HepG2 (cell line): ENCODE measurements around the gene TNFSF12. TPM values are rescaled to one million over a fixed set of nuclear protein-coding genes. Genes with fewer than 3 reads are reported as not detected.

ENCODE experiments used
- ELF3 ChIP-seq: IDR thresholded peaks from 2 replicates; pipeline ENCODE4 v1.6.1; 2016; ENCODE audit warnings: missing genetic modification reagents, missing compliant biosample characterization
- ELK4 ChIP-seq: sonication (generic); formaldehyde crosslinking; IDR thresholded peaks from 2 replicates; pipeline ENCODE4 v1.9.0; 2021; ENCODE audit warnings: missing genetic modification reagents, borderline replicate concordance
- HDAC2 ChIP-seq: sonication (generic); formaldehyde crosslinking; IDR thresholded peaks from 2 replicates; pipeline ENCODE4 v1.4.0; 2020; ENCODE audit warnings: missing genetic modification reagents
- KLF12 ChIP-seq: sonication (generic); formaldehyde crosslinking; IDR thresholded peaks from 2 replicates; pipeline ENCODE4 v1.4.0; 2020; ENCODE audit warnings: missing genetic modification reagents, borderline replicate concordance
- PHF5A ChIP-seq: IDR thresholded peaks from one replicate; pipeline ENCODE4 v1.6.1; 2018; ENCODE audit warnings: low read depth, missing genetic modification reagents; ENCODE audit not compliant: unreplicated experiment
- PITX1 ChIP-seq: sonication (generic); formaldehyde crosslinking; IDR thresholded peaks from 2 replicates; pipeline ENCODE4 v1.5.1; 2020; ENCODE audit warnings: mild to moderate bottlenecking, missing genetic modification reagents
- TARDBP ChIP-seq: sonication (generic); formaldehyde crosslinking; IDR thresholded peaks from 2 replicates; pipeline ENCODE4 v1.8.0; 2022; ENCODE audit warnings: mild to moderate bottlenecking, missing genetic modification reagents
- TFE3 ChIP-seq: IDR thresholded peaks from 2 replicates; pipeline ENCODE4 v1.6.1; 2016
- UBTF ChIP-seq: sonication (generic); formaldehyde crosslinking; IDR thresholded peaks from 2 replicates; pipeline ENCODE4 v1.4.0; 2020; ENCODE audit warnings: mild to moderate bottlenecking, missing genetic modification reagents
- ZFP91 ChIP-seq: sonication (generic); formaldehyde crosslinking; IDR thresholded peaks from 2 replicates; pipeline ENCODE4 v1.9.0; 2022; ENCODE audit warnings: missing genetic modification reagents, mild to moderate bottlenecking, borderline replicate concordance
- ZNF124 ChIP-seq: sonication (generic); formaldehyde crosslinking; IDR thresholded peaks from 2 replicates; pipeline ENCODE4 v1.4.0; 2020; ENCODE audit warnings: missing genetic modification reagents
- ZNF142 ChIP-seq: sonication (generic); formaldehyde crosslinking; IDR thresholded peaks from 2 replicates; pipeline ENCODE4 v1.4.0; 2020; ENCODE audit warnings: missing genetic modification reagents
- ZNF230 ChIP-seq: sonication (generic); formaldehyde crosslinking; IDR thresholded peaks from 2 replicates; pipeline ENCODE4 v1.4.0; 2020; ENCODE audit warnings: mild to moderate bottlenecking, missing genetic modification reagents
- ZNF263 ChIP-seq: sonication (generic); formaldehyde crosslinking; IDR thresholded peaks from 2 replicates; pipeline ENCODE4 v1.4.0; 2020; ENCODE audit warnings: missing genetic modification reagents
- ZNF597 ChIP-seq: sonication (generic); formaldehyde crosslinking; IDR thresholded peaks from 2 replicates; pipeline ENCODE4 v1.5.0; 2020; ENCODE audit warnings: missing genetic modification reagents
- polyA plus RNA-seq, 8 experiments: library from polyadenylated mRNA; depleted of rRNA in 3 of 8; stranded (reverse) in 7 of 8; unstranded in 1 of 8; fragments of >200 nt; fragmentation: Illumina TruSeq in 4 of 8; extraction: Trizol in 4 of 8; gene quantifications; 2 replicates each; pipeline versions ENCODE4 v1.2.1 to v1.2.3, GENCODE V29; 2011 to 2016; ENCODE audit warnings: low read depth in 4 of 8, missing spikeins in 1 of 8, mixed read lengths in 1 of 8; ENCODE audit not compliant: insufficient read depth in 1 of 8
- total RNA-seq, 5 experiments: library from RNA; depleted of rRNA; stranded (reverse); fragments of >200 nt; fragmentation: Illumina TruSeq; extraction: Trizol; gene quantifications; 2 replicates each; pipeline ENCODE4 v1.2.3, GENCODE V29; 2016; ENCODE audit warnings: low read depth in 1 of 5

The TNFSF12 gene
- total and polyA plus RNA-seq, 2 of the 13 experiments (the other 11 are each of a cell fraction or from before 2014, with no cell fraction given) = 0.93 to 7.2 TPM

GRCh38 chr17:7551396-7551795 is 2.5 kb downstream of the TNFSF12 start (continued):
- no peak for TF ChIP-seq ZFP91
- 0 out of 2 replicates have a peak, but pooled peaks have one; percentile 24 for TF ChIP-seq PITX1
- peak; percentile 34; the same call in 1 of the 2 replicates for TF ChIP-seq TARDBP (CRISPR knock-in tag)
- TF ChIP-seq ZNF230 (CRISPR knock-in tag) = 0 out of 2 replicates have a peak, but pooled peaks have one; percentile 35
- TF ChIP-seq HDAC2 = peak; percentile 61; the same call in 1 of the 2 replicates
- TF ChIP-seq ELF3 (CRISPR knock-in tag) = peak; percentile 25; the same call in 1 of the 2 replicates
- no peak for TF ChIP-seq TFE3 (CRISPR knock-in tag)
- TF ChIP-seq PHF5A = no peak
- no peak for TF ChIP-seq KLF12 (CRISPR knock-in tag)
- 0 out of 2 replicates have a peak, but pooled peaks have one; percentile 34 for TF ChIP-seq UBTF
- peak; percentile 68 for TF ChIP-seq ZNF263 (CRISPR knock-in tag)
- no peak for TF ChIP-seq ZNF124 (CRISPR knock-in tag)
- TF ChIP-seq ZNF142 (CRISPR knock-in tag) = no peak
- TF ChIP-seq ELK4 = no peak
- TF ChIP-seq ZNF597 (CRISPR knock-in tag) = no peak
